HG02840 (cell line): Measurements from ENCODE around the gene PLCH1.
"Not testable (repeated sequence)": the region's sequence is repeated elsewhere in the genome, so short reads cannot be mapped to it uniquely, and the experiment has no call there.

Source experiments
- ATAC-seq: cut with Tn5 transposase; IDR thresholded peaks from one replicate; pipeline ENCODE4 v1.9.1; 2021; ENCODE audit warnings: mild to moderate bottlenecking, moderate library complexity, moderate number of reproducible peaks; ENCODE audit not compliant: unreplicated experiment, low FRiP score

PLCH1 gene

GRCh38 chr3:155617346-155617925 lies 127.4 kb downstream of the PLCH1 start:
- ATAC-seq = no peak

DNA sequence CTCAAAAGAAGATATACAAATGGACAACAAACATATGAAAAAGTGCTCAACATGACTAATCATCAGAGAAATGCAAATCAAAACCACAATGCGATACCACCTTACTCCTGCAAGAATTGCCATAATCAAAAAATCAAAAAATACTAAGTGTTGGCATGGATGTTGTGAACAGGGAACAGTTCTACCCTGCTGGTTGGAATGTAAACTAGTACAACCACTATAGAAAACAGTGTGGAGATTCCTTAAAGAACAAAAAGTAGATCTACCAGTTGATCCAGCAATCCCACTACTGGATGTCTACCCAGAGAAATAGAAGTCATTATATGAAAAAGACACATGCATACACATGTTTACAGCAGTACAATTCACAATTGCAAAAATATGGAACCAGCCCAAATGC lies 129.7 kb downstream of the PLCH1 start:
- not testable (repeated sequence) for ATAC-seq

DNA sequence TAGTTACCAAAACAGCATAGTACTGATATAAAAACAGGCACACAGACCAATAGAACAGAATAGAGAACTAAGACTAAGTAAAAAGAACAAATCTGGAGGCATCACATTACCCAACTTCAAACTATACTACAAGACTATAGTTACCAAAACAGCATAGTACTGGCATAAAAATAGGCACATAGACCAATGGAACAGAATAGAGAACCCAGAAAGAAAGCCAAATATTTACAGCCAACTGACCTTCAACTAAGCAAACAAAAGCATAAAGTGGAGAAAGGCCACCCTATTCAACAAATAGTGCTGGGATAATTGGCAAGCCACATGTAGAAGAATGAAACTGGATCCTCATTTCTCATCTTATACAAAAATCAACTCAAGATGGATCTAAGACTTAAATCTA lies 130.5 kb downstream of the PLCH1 start:
- not testable (repeated sequence) for ATAC-seq

DNA sequence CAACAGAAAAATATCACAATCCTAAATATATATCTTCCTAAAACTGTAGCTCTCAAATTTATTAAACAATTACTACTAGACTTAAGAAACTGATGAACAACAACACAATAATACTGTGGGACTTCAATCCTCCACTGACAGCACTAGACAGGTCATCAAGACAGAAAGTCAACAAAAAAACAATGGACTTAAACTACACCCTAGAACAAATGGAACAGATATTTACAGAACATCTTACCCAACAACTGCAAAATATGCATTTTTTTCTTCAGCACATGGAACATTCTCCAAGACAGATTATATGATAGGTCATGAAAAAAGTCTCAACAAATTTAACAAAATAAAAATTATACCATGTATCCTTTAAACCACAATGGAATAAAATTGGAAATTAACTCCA lies 133.4 kb downstream of the PLCH1 start:
- no peak for ATAC-seq

DNA sequence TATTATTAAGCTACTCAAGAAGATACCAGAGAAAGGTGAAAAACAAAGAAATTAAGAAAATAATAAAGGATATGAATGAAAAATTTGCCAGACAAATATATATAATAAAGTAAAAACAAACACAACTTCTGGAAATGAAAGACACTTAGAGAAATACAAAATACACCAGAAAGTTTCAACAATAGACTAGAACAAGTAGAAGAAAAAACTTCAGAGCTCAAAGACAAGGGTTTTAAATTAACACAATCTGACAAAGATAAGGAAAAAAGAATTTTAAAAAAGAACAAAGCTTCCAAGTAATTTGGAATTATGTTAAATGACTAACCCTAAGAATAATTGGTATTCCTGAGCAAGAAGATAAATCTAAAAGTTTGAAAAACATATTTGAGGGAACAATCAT lies 135.3 kb downstream of the PLCH1 start:
- ATAC-seq = no peak

- no peak for ATAC-seq
These were observed 136.5 kb downstream of the PLCH1 start for GRCh38 chr3:155608228-155608920.

DNA sequence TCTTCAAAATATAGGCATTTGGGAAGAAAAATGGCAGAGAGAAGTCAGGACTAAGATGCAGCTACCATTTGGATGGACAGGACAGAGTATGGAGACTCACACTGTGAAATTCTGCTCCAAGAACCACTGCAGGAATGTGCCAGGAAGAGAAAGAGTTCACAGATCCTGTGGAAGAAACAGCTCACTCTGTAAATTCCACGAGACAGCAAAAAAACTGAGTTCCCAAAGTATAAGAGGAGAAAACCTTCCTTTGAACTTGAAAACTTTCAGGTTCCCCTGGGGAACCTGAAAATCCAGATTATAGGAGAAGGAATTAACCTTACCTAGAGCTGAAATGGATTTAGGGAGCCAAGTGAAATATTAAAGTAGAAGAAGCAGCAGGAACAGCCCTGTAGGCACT lies 137.1 kb downstream of the PLCH1 start:
- no peak for ATAC-seq

DNA sequence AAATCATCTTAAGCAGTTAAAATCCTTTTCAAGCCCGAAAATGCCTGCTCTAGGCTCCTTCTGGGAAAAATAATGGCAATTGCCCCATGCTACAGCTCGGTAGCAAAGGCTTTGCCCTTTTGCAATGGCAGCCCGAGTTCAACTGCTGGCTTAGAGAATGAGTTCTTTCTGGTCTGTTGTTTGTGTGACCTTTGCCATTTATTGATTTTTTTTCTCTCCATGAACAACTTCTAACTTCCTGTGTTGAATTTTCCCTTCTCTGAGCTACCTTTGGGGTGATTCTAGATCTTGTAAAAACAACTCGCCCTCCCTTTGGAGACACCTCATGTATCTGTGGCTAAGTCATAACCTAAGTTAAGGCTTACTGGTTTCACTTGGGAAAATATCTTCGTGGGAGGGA lies 139.3 kb downstream of the PLCH1 start:
- ATAC-seq = no peak

GRCh38 chr3:155604967-155605366 lies 139.9 kb downstream of the PLCH1 start:
- ATAC-seq = no peak

- ATAC-seq = no peak
These were observed 140.7 kb downstream of the PLCH1 start for GRCh38 chr3:155604126-155604525.

- ATAC-seq = no peak
These were observed 141.6 kb downstream of the PLCH1 start for GRCh38 chr3:155603302-155603701.

DNA sequence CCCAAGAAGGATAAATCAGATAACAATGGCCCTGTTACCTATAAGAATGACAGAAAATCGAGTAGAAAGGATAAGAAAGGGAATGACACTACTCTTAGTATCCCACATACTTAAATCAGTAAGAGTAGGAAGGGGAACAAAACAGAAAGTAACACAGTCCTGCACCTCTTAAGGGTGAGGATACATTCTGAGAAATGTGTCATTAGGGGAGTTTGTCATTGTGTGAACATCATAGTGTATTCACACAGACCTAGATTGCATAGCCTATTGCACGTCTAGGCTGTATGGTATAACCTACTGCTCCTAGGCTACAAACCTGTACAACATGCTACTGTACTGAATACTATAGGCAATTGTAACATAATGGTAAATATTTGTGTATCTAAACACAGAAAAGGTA lies 142.6 kb downstream of the PLCH1 start:
- no peak for ATAC-seq

DNA sequence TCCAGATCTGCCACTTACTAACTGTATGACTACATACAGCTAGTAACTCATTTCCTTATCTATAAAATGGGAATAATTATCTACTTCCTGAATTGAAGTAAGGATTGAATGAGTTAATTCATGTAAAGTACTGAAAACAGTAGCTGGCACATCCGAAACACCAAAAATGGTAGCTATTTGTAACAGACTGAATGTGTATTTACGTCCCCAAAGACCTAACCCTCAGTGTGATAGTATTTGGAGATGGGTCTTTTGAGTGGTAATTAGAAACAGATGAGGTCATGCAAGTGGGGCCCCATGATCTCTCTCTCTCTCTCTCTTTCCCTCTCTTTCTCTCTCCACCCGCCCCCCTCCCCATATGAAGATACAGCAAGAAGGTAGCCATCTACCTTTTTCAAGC lies 146.2 kb downstream of the PLCH1 start:
- ATAC-seq = no peak

- no peak for ATAC-seq
These were observed 148.3 kb downstream of the PLCH1 start for GRCh38 chr3:155596615-155597014.

GRCh38 chr3:155595371-155595770 lies 149.5 kb downstream of the PLCH1 start:
- ATAC-seq = no peak

GRCh38 chr3:155594526-155595187 lies 150.2 kb downstream of the PLCH1 start:
- no peak for ATAC-seq

GRCh38 chr3:155587581-155587980 lies 157.3 kb downstream of the PLCH1 start:
- ATAC-seq = no peak

- no peak for ATAC-seq
These were observed 159.5 kb downstream of the PLCH1 start for GRCh38 chr3:155585384-155585783.

- no peak for ATAC-seq
These were observed 163.3 kb downstream of the PLCH1 start for GRCh38 chr3:155581579-155581978.

DNA sequence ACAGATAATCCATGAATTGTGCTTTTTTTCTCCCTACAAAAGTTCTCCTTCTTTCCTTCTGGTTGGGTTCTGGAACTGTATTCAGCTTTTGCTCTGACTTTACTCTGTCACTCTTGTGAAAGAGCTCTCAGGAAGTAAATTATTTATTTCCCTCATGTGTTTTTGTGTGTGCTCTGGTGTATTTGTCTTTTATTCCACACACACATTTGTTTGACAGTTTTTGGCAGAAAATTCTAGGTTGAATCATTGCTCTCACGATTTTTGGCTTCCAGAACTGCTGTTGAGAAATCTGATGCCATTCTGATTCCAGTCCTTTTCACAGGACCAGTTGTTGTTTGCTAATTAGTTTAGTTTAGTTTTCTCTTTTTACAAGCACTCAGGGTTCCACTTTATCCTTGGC lies 172.8 kb downstream of the PLCH1 start:
- ATAC-seq = no peak

DNA sequence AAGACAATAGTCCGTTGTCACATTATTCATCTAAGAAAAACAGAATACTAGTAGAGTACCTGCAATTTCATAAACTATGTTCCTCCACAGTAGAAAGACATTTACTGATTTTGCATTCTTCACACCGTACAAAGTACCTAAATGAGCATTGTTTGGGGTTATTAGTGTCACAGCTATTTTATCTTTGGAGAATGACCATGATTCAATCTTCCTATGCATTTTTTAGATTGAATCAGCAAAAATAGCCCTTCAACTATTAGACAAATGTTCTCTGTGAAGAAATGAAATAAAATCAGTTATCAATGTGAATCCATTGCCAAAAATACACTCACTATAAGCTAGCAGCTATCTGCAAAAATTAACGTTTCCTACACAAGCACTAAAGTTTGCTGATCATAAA lies 176.6 kb downstream of the PLCH1 start:
- no peak for ATAC-seq

DNA sequence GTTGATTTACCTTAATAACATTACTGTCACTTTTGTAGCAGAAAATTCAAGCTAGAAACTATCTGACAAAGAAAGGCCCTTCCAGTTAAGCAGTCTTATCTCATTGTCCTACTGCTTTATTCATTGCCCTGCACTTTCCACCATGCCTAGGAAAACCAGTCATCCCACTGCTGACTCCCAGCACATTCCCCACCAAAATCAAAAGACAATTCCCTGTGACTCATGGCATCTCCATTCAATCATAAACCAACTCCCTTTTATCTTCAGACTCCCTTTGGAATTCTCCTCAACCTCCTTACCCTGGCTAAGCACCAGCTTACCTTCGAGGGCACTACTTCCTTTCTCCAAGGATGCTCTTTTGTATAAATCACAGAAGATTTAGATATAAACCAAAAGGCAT lies 184.3 kb downstream of the PLCH1 start:
- no peak for ATAC-seq
